ENCODE measurements around the gene MINDY4. TPM values are rescaled to one million over a fixed set of nuclear protein-coding genes. Genes with fewer than 3 reads are reported as not detected.

Gene MINDY4
- total RNA-seq, 1 donor from 2014 or later, result 6.7 TPM

- no peak for DNase-seq (ENCODE audit: extremely low read depth, low read depth, low spot score)
Measured at GRCh38 chr7:30848121-30848855, 77.1 kb downstream of the MINDY4 start.

- no peak for DNase-seq (ENCODE audit: extremely low read depth, low read depth, low spot score)
Measured at GRCh38 chr7:30849565-30849964, 78.3 kb downstream of the MINDY4 start.

- no peak for DNase-seq (ENCODE audit: extremely low read depth, low read depth, low spot score)
Measured at GRCh38 chr7:30850426-30850825, 79.2 kb downstream of the MINDY4 start.

GRCh38 chr7:30851651-30852307 lies 80.6 kb downstream of the MINDY4 start:
- DNase-seq (ENCODE audit: extremely low read depth, low read depth, low spot score), result no peak

GRCh38 chr7:30852308-30852684 lies 81.1 kb downstream of the MINDY4 start:
- DNase-seq (ENCODE audit: extremely low read depth, low read depth, low spot score), result no peak

- DNase-seq (ENCODE audit: extremely low read depth, low read depth, low spot score), result no peak
Measured at GRCh38 chr7:30852744-30853288, 81.6 kb downstream of the MINDY4 start.

- no peak for DNase-seq (ENCODE audit: extremely low read depth, low read depth, low spot score)
Measured at GRCh38 chr7:30853576-30853975, 82.4 kb downstream of the MINDY4 start.

- DNase-seq (ENCODE audit: extremely low read depth, low read depth, low spot score), result no peak
Measured at GRCh38 chr7:30855936-30856335, 84.7 kb downstream of the MINDY4 start.

GRCh38 chr7:30858576-30858975 lies 87.4 kb downstream of the MINDY4 start:
- DNase-seq (ENCODE audit: extremely low read depth, low read depth, low spot score), result no peak

GRCh38 chr7:30859202-30859939 lies 88.2 kb downstream of the MINDY4 start:
- no peak for DNase-seq (ENCODE audit: extremely low read depth, low read depth, low spot score)

- DNase-seq (ENCODE audit: extremely low read depth, low read depth, low spot score), result no peak
Measured at GRCh38 chr7:30859940-30860496, 88.8 kb downstream of the MINDY4 start.

GRCh38 chr7:30861612-30862011 lies 90.4 kb downstream of the MINDY4 start:
- DNase-seq (ENCODE audit: extremely low read depth, low read depth, low spot score), result no peak

- DNase-seq (ENCODE audit: extremely low read depth, low read depth, low spot score), result no peak
Measured at GRCh38 chr7:30862995-30863705, 91.9 kb downstream of the MINDY4 start.

GRCh38 chr7:30863706-30864035 lies 92.5 kb downstream of the MINDY4 start:
- no peak for DNase-seq (ENCODE audit: extremely low read depth, low read depth, low spot score)

GRCh38 chr7:30864101-30864500 lies 92.9 kb downstream of the MINDY4 start:
- no peak for DNase-seq (ENCODE audit: extremely low read depth, low read depth, low spot score)

- DNase-seq (ENCODE audit: extremely low read depth, low read depth, low spot score), result no peak
Measured at GRCh38 chr7:30865076-30865475, 93.9 kb downstream of the MINDY4 start.

GRCh38 chr7:30865821-30866220 lies 94.6 kb downstream of the MINDY4 start:
- no peak for DNase-seq (ENCODE audit: extremely low read depth, low read depth, low spot score)

- DNase-seq (ENCODE audit: extremely low read depth, low read depth, low spot score), result no peak
Measured at GRCh38 chr7:30866939-30867338, 95.7 kb downstream of the MINDY4 start.

- no peak for DNase-seq (ENCODE audit: extremely low read depth, low read depth, low spot score)
Measured at GRCh38 chr7:30867483-30867882, 96.3 kb downstream of the MINDY4 start.

- DNase-seq (ENCODE audit: extremely low read depth, low read depth, low spot score), result peak; percentile 83
Measured at GRCh38 chr7:30869794-30870611, 98.8 kb downstream of the MINDY4 start.

Data from glomerular endothelial cell (primary cell).